Activated naive CD8-positive, alpha-beta T cell treated with anti-CD3 and anti-CD28 coated beads for 36 hours (primary cell): ENCODE results near the gene KCNQ5. TPM values are rescaled to one million over a fixed set of nuclear protein-coding genes. Genes with fewer than 3 reads are reported as not detected.

ENCODE experiments used
- DNase-seq: peaks from one replicate; pipeline ENCODE4 v3.0.0; 2021
- H3K27ac Mint-ChIP-seq: one replicate; pipeline ENCODE4 v1.8.0; 2022; ENCODE audit warnings: mild to moderate bottlenecking, moderate library complexity, mixed read lengths
- H3K27me3 Mint-ChIP-seq: one replicate; pipeline ENCODE4 v1.8.0; 2022; ENCODE audit warnings: mild to moderate bottlenecking, mixed read lengths
- H3K36me3 Mint-ChIP-seq: one replicate; pipeline ENCODE4 v1.8.0; 2021; ENCODE audit warnings: mild to moderate bottlenecking, mixed read lengths
- H3K4me1 Mint-ChIP-seq: one replicate; pipeline ENCODE4 v1.8.0; 2021; ENCODE audit warnings: mixed read lengths
- H3K4me3 Mint-ChIP-seq: one replicate; pipeline ENCODE4 v1.8.0; 2022; ENCODE audit warnings: mild to moderate bottlenecking, moderate library complexity, mixed read lengths
- H3K9me3 Mint-ChIP-seq: one replicate; pipeline ENCODE4 v1.8.0; 2022; ENCODE audit warnings: mixed read lengths
- total RNA-seq, 2 experiments: library from RNA; stranded (reverse); gene quantifications; one replicate each; pipeline ENCODE4 v1.2.3, GENCODE V29; 2021

The KCNQ5 gene
- total RNA-seq, 2 experiments from 2014 or later: 15.8 TPM

DNA sequence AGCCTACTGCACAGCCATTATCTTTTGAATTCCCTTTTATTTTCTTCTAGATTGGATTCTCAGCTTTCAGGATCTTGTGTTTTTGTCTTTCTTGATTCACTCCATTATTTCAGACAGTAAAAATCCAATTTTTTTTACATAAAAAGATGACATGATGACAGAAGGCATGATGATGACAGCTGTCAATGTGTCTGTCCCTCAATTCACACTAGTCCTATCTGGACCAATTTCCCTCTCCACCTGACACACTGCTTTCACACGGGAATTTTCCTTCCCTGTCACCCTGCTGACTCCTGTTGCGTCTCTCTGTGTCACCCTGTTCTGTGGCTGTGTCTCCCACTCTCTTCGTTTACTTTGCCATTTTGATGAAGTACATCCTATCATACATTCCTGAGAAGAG, 529.9 kb downstream of the KCNQ5 start:
- Mint-ChIP-seq H3K4me1 (no peaks in the 10 kb centered on the region), H3K4me3 (no peak overlapping the region), H3K36me3 (peaks cover 14% of the 10 kb centered on the region), H3K27me3 (no peaks in the 10 kb centered on the region), H3K9me3 (peaks cover 3% of the 10 kb centered on the region), H3K27ac (no peak overlapping the region)
- no peak for DNase-seq

DNA sequence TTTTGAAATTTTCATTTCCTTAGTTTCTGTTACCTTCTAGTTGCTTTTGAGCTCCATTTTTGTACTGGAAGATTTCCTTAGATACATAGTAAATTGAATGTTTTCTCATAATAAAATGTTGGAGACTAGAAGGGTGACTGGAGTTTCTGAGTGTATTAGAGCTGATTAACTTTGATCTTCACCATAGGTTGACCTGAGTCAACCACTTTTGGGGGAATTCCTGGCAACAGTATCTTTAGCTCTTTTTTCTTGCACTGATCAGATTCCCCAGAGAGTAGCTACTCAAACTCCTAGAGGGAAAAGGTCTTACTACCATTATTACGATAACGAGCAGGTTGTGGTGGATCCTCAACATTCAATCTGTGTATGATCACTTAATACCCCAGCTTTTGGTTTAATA, 530.7 kb downstream of the KCNQ5 start:
- H3K36me3 Mint-ChIP-seq: peaks cover 21% of the 10 kb centered on the region
- H3K4me3 Mint-ChIP-seq: no peak overlapping the region
- peaks cover 7% of the 10 kb centered on the region for H3K9me3 Mint-ChIP-seq
- H3K4me1 Mint-ChIP-seq: no peaks in the 10 kb centered on the region
- no peak for DNase-seq
- H3K27me3 Mint-ChIP-seq: no peaks in the 10 kb centered on the region
- H3K27ac Mint-ChIP-seq: no peak overlapping the region

DNA sequence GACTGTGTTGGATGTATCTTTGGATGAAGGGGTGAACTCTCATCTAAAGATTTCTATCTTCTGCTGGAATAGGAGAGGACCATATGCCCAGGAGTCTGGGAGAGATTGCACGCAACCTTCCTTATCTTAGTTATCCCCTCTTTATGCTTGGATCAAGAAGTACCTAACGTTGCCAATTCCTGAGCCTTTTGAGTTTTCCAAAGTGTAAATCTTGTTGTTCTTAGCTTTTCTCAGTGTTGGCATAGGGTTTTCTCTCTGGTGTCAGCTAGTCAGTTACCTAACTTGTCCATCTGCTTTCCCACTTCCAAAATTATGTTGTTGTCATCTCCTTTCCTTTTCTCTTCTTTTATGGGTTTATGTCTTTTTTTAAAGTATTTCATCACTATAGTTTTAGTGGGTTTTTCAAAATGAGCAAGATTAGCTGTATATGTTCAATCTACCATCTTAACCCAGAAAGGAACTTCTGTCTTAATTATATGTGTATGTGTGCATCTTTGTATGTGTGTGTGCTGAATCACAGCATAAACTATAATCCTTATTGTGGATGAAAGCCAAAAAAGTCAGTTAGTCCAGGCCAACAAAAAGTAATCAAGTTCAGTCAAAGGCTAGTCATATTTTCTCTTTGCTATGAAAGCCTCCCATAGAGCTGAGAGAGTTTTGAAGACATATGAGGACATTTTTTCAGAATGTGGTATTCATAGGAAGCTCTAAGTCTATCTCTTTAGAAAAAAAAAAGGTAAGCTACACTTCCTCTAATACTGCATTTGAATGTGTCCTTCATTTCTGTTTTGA, 531.3 kb downstream of the KCNQ5 start:
- DNase-seq: no peak
- Mint-ChIP-seq H3K36me3 (peaks cover 24% of the 10 kb centered on the region), H3K27me3 (no peaks in the 10 kb centered on the region), H3K9me3 (peaks cover 10% of the 10 kb centered on the region), H3K4me1 (no peaks in the 10 kb centered on the region), H3K27ac (no peak overlapping the region), H3K4me3 (no peak overlapping the region)

DNA sequence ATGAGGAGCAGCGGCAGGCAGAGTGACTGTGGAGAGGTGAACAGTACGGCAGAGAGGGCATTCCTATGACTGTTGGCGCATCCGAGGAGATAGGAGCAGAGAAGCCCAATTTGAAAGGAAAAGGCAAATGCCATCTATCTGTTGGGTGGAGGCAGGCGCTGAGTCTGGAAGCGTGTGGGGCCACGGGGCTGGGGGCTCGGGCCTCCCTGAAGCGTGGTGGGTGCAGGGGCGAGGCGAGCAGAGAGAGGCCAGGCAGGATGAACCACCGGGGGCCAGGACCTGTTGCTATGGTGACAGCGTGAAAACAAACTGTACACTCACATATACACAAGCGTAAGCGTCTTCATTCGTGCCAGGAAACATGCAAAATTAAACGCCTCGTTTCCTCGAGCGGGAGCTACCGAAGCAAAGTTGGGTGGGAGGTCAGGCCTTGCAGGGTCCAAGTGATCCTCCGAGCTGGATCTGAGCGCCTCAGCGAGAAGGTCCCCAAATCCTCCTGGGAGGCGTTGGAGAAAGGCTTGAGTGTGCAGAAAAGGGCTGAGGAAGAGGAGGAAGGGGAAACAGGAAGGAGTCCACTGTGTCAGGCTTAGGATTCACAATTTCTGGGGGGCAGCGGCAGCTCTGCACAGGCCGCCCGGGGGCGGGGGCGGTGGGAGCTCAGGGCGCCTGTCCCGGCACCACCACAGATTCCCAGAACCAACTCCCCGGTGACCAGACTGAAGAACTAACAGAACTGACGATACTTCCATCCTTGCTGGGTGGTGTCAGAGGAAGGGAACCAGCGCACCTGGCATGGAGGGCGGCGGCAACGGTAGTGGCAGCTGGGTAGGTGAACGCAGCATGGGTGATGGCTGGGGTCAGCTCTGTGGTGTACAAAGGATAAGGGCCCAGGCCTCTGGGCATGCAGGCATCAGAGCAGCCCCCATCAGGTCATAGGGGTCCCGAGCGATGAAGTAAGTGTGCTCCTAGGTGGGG, 535.2 kb downstream of the KCNQ5 start:
- H3K4me3 Mint-ChIP-seq: no peak overlapping the region
- peaks cover 24% of the 10 kb centered on the region for H3K36me3 Mint-ChIP-seq
- DNase-seq: no peak
- H3K27me3 Mint-ChIP-seq: no peaks in the 10 kb centered on the region
- peaks cover 10% of the 10 kb centered on the region for H3K9me3 Mint-ChIP-seq
- H3K27ac Mint-ChIP-seq: peak overlapping the region; percentile 51
- no peaks in the 10 kb centered on the region for H3K4me1 Mint-ChIP-seq

- H3K27me3 Mint-ChIP-seq: no peaks in the 10 kb centered on the region
- H3K9me3 Mint-ChIP-seq: peaks cover 10% of the 10 kb centered on the region
- no peak for DNase-seq
- H3K36me3 Mint-ChIP-seq: peaks cover 24% of the 10 kb centered on the region
- no peaks in the 10 kb centered on the region for H3K4me1 Mint-ChIP-seq
- no peak overlapping the region for H3K27ac Mint-ChIP-seq
- no peak overlapping the region for H3K4me3 Mint-ChIP-seq
Observed at GRCh38 chr6:73157870-73158269, 536.0 kb downstream of the KCNQ5 start.

DNA sequence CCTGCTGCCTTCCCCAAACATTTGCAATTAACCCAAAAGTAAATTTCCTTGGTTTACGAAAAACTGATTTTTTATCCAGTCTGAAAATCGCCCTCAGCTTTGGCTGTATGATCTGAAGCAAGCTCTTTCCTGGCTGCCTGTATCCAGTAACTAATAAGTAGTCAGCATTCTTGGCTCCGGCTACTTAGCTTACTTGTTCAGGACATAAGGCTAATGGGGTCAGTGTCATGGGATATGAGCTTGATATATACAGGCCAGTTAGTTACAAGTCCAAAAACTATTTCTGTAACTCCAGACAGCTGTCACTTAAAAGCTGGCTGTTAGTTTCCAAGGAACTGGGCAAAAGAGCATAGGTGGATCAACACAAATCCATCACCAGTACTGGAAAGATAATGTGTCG, 547.2 kb downstream of the KCNQ5 start:
- Mint-ChIP-seq H3K36me3 (peaks cover 5% of the 10 kb centered on the region), H3K4me3 (no peak overlapping the region), H3K4me1 (no peaks in the 10 kb centered on the region), H3K9me3 (no peaks in the 10 kb centered on the region), H3K27ac (no peak overlapping the region), H3K27me3 (no peaks in the 10 kb centered on the region)
- DNase-seq: no peak

GRCh38 chr6:73169633-73170032, 547.8 kb downstream of the KCNQ5 start:
- Mint-ChIP-seq H3K27ac (no peak overlapping the region), H3K27me3 (no peaks in the 10 kb centered on the region), H3K9me3 (no peaks in the 10 kb centered on the region), H3K4me3 (no peak overlapping the region), H3K36me3 (peaks cover 5% of the 10 kb centered on the region), H3K4me1 (no peaks in the 10 kb centered on the region)
- DNase-seq: no peak

DNA sequence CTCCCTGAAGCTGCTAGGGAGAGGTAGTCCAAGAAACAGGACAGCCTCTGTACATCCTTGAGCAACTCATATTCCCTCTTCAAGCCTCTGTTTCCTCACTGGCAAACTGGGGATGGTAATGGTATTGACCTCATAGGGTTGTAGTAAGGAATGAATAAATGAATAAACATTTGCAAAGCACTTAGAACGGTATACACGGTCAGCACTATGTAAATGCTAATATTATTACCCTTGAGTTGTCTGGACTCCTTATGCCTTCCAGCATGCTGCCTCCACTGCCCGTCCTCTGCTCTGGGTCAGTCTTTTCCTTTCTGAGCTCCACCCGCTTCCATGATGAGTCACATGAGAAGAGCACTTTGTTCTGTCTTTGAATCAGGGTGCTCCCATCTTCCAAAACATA, 552.8 kb downstream of the KCNQ5 start:
- Mint-ChIP-seq H3K9me3 (no peaks in the 10 kb centered on the region), H3K4me1 (no peaks in the 10 kb centered on the region), H3K4me3 (no peak overlapping the region), H3K27me3 (no peaks in the 10 kb centered on the region), H3K36me3 (no peaks in the 10 kb centered on the region), H3K27ac (no peak overlapping the region)
- no peak for DNase-seq

- H3K9me3 Mint-ChIP-seq: no peaks in the 10 kb centered on the region
- H3K27me3 Mint-ChIP-seq: no peaks in the 10 kb centered on the region
- DNase-seq: no peak
- H3K4me1 Mint-ChIP-seq: peaks cover 5% of the 10 kb centered on the region
- H3K4me3 Mint-ChIP-seq: no peak overlapping the region
- H3K36me3 Mint-ChIP-seq: no peaks in the 10 kb centered on the region
- no peak overlapping the region for H3K27ac Mint-ChIP-seq
Observed at GRCh38 chr6:73176057-73176456, 554.2 kb downstream of the KCNQ5 start.

- peaks cover 6% of the 10 kb centered on the region for H3K4me1 Mint-ChIP-seq
- no peaks in the 10 kb centered on the region for H3K9me3 Mint-ChIP-seq
- H3K4me3 Mint-ChIP-seq: no peak overlapping the region
- no peaks in the 10 kb centered on the region for H3K27me3 Mint-ChIP-seq
- no peak for DNase-seq
- H3K27ac Mint-ChIP-seq: no peak overlapping the region
- H3K36me3 Mint-ChIP-seq: no peaks in the 10 kb centered on the region
Observed at GRCh38 chr6:73177221-73177944, 555.5 kb downstream of the KCNQ5 start.

- Mint-ChIP-seq H3K4me3 (no peak overlapping the region), H3K4me1 (peaks cover 6% of the 10 kb centered on the region), H3K27ac (no peak overlapping the region), H3K9me3 (no peaks in the 10 kb centered on the region), H3K27me3 (no peaks in the 10 kb centered on the region), H3K36me3 (no peaks in the 10 kb centered on the region)
- no peak for DNase-seq
Observed at GRCh38 chr6:73180076-73180738, 558.3 kb downstream of the KCNQ5 start.

- Mint-ChIP-seq H3K4me1 (peaks cover 6% of the 10 kb centered on the region), H3K9me3 (no peaks in the 10 kb centered on the region), H3K27ac (no peak overlapping the region), H3K36me3 (no peaks in the 10 kb centered on the region), H3K27me3 (no peaks in the 10 kb centered on the region), H3K4me3 (no peak overlapping the region)
- no peak for DNase-seq
Observed at GRCh38 chr6:73180763-73181619, 559.1 kb downstream of the KCNQ5 start.

- Mint-ChIP-seq H3K36me3 (no peaks in the 10 kb centered on the region), H3K9me3 (no peaks in the 10 kb centered on the region), H3K27ac (no peak overlapping the region), H3K4me3 (no peak overlapping the region), H3K27me3 (no peaks in the 10 kb centered on the region), H3K4me1 (peaks cover 6% of the 10 kb centered on the region)
- DNase-seq: no peak
Observed at GRCh38 chr6:73182021-73182607, 560.2 kb downstream of the KCNQ5 start.
